Nephron (organoid): ENCODE measurements around the gene ETV6.
A peak's percentile ranks its signal among the peaks of the same experiment; 100 is the strongest.

ENCODE experiments used
- H3K27ac Mint-ChIP-seq, 3 experiments: 2 replicates each; pipeline ENCODE4 v1.8.0; 2020; ENCODE audit warnings: mixed read lengths in 3 of 3, mild to moderate bottlenecking in 2 of 3, moderate library complexity in 1 of 3
- H3K27me3 Mint-ChIP-seq: 2 replicates; pipeline ENCODE4 v1.8.0; 2021; ENCODE audit warnings: low read depth, mild to moderate bottlenecking, moderate library complexity, mixed read lengths
- H3K36me3 Mint-ChIP-seq: 2 replicates; pipeline ENCODE4 v1.8.0; 2020; ENCODE audit warnings: low read depth, mixed read lengths
- H3K4me1 Mint-ChIP-seq: 2 replicates; pipeline ENCODE4 v1.8.0; 2020; ENCODE audit warnings: mixed read lengths
- H3K4me3 Mint-ChIP-seq, 3 experiments: 2 replicates each; pipeline ENCODE4 v1.8.0; 2020; ENCODE audit warnings: mild to moderate bottlenecking in 3 of 3, mixed read lengths in 3 of 3, moderate library complexity in 2 of 3
- H3K9me3 Mint-ChIP-seq: 2 replicates; pipeline ENCODE4 v1.8.0; 2020; ENCODE audit warnings: mixed read lengths
- TF ChIP-seq, protein P1 (sequence below), 3 experiments: fragments of 200-600 bp; sonication (generic); IDR thresholded peaks; one replicate each; pipeline ENCODE4 v1.5.0; 2021; ENCODE audit warnings: antibody characterized with exemption in 3 of 3; ENCODE audit not compliant: unreplicated experiment in 3 of 3

ETV6 gene

GRCh38 chr12:11706509-11707379 is 57.3 kb downstream of the ETV6 start:
- peaks cover 42% of the 10 kb centered on the region for H3K4me1 Mint-ChIP-seq
- peaks cover 4% of the 10 kb centered on the region for H3K36me3 Mint-ChIP-seq
- peak overlapping the region; percentile 45 to 56 (median 46) for H3K27ac Mint-ChIP-seq
- H3K4me3 Mint-ChIP-seq = no peak overlapping the region
- H3K9me3 Mint-ChIP-seq = no peaks in the 10 kb centered on the region
- H3K27me3 Mint-ChIP-seq = no peaks in the 10 kb centered on the region
- TF ChIP-seq, protein P1, sequence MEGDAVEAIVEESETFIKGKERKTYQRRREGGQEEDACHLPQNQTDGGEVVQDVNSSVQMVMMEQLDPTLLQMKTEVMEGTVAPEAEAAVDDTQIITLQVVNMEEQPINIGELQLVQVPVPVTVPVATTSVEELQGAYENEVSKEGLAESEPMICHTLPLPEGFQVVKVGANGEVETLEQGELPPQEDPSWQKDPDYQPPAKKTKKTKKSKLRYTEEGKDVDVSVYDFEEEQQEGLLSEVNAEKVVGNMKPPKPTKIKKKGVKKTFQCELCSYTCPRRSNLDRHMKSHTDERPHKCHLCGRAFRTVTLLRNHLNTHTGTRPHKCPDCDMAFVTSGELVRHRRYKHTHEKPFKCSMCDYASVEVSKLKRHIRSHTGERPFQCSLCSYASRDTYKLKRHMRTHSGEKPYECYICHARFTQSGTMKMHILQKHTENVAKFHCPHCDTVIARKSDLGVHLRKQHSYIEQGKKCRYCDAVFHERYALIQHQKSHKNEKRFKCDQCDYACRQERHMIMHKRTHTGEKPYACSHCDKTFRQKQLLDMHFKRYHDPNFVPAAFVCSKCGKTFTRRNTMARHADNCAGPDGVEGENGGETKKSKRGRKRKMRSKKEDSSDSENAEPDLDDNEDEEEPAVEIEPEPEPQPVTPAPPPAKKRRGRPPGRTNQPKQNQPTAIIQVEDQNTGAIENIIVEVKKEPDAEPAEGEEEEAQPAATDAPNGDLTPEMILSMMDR (IDR thresholded peaks at IDR 0.05; ENCODE audit: unreplicated experiment in 3 of 3) = no peak

GRCh38 chr12:11707535-11707934 is 58.1 kb downstream of the ETV6 start:
- TF ChIP-seq, protein P1 (IDR thresholded peaks at IDR 0.05; ENCODE audit: unreplicated experiment in 3 of 3) = no peak
- Mint-ChIP-seq H3K27ac (peak overlapping the region; percentile 17 to 56 (median 47)), H3K36me3 (peaks cover 4% of the 10 kb centered on the region), H3K4me1 (peaks cover 41% of the 10 kb centered on the region), H3K27me3 (no peaks in the 10 kb centered on the region), H3K4me3 (no peak overlapping the region), H3K9me3 (no peaks in the 10 kb centered on the region)

DNA sequence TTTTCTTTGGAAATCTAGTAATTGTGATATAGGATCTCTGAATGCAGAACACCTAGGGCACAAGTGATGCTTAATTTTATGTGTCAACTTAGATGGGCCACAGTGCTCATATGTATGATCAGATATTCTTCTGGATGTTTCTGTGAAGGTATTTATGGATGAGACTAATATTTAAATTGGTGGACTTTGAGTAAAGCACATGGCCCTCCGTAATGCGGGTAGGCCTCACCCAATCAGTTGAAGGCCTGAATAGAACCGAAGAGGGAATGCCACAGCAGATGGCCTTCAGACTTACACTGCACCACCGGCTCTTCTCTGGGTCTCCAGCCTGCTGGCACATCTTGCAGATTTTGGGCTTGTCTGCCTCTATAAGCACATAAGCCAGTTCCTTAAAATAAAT is 60.0 kb downstream of the ETV6 start:
- no peak overlapping the region for H3K4me3 Mint-ChIP-seq
- H3K27ac Mint-ChIP-seq = no peak overlapping the region
- peaks cover 41% of the 10 kb centered on the region for H3K4me1 Mint-ChIP-seq
- H3K27me3 Mint-ChIP-seq = no peaks in the 10 kb centered on the region
- TF ChIP-seq, protein P1 (IDR thresholded peaks at IDR 0.05; ENCODE audit: unreplicated experiment in 3 of 3) = no peak
- peaks cover 7% of the 10 kb centered on the region for H3K36me3 Mint-ChIP-seq
- no peaks in the 10 kb centered on the region for H3K9me3 Mint-ChIP-seq

- Mint-ChIP-seq H3K9me3 (no peaks in the 10 kb centered on the region), H3K27me3 (no peaks in the 10 kb centered on the region), H3K36me3 (peaks cover 13% of the 10 kb centered on the region), H3K4me1 (peaks cover 35% of the 10 kb centered on the region), H3K4me3 (no peak overlapping the region), H3K27ac (no peak overlapping the region)
- TF ChIP-seq, protein P1 (IDR thresholded peaks at IDR 0.05; ENCODE audit: unreplicated experiment in 3 of 3) = no peak
Observed at GRCh38 chr12:11710431-11710830, 61.0 kb downstream of the ETV6 start.

DNA sequence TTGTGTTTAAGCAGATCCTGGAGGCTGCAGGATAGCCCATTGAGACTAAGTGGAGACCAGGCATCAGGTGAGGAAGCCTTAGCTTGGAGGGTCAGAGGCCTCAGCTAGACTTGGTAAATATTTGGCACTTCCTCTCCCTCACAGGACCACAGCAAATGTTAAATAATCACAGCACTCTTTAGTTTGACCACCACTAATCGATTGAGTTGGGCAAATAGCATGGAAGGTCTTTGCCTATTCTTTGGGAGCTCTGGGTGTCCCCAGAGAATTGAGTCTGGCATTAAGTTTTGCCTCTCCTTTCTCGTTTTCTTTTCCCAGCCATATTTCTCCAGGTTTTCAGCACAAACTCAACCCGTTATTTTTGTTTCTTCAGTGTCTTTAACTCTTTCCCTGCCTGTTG is 61.4 kb downstream of the ETV6 start:
- peaks cover 30% of the 10 kb centered on the region for H3K4me1 Mint-ChIP-seq
- no peak overlapping the region for H3K27ac Mint-ChIP-seq
- H3K4me3 Mint-ChIP-seq = no peak overlapping the region
- H3K36me3 Mint-ChIP-seq = peaks cover 13% of the 10 kb centered on the region
- H3K27me3 Mint-ChIP-seq = no peaks in the 10 kb centered on the region
- no peaks in the 10 kb centered on the region for H3K9me3 Mint-ChIP-seq
- TF ChIP-seq, protein P1 (IDR thresholded peaks at IDR 0.05; ENCODE audit: unreplicated experiment in 3 of 3) = no peak
